HG03460 (cell line): ENCODE results near the gene RAB18.
"Not testable (repeated sequence)": the region's sequence is repeated elsewhere in the genome, so short reads cannot be mapped to it uniquely, and the experiment has no call there.

Source experiments
- ATAC-seq: cut with Tn5 transposase; IDR thresholded peaks from one replicate; pipeline ENCODE4 v1.9.1; 2021; ENCODE audit not compliant: unreplicated experiment

Gene RAB18

GRCh38 chr10:27504007-27504807, at the start of gene RAB18:
RAB18 (plus strand) TSS chr10:27504304; CDS start chr10:27504370, 66 bp downstream.
- peak; percentile 96 for ATAC-seq

- ATAC-seq: no peak
These were observed 49.3 kb upstream of the RAB18 start for GRCh38 chr10:27454837-27455236.

GRCh38 chr10:27457261-27457945, 46.7 kb upstream of the RAB18 start:
- ATAC-seq: no peak

GRCh38 chr10:27457966-27458365, 46.1 kb upstream of the RAB18 start:
- ATAC-seq: no peak

- ATAC-seq: no peak
These were observed 42.8 kb upstream of the RAB18 start for GRCh38 chr10:27461312-27461711.

- ATAC-seq: no peak
These were observed 40.1 kb upstream of the RAB18 start for GRCh38 chr10:27463961-27464360.

GRCh38 chr10:27464993-27465392, 39.1 kb upstream of the RAB18 start:
- ATAC-seq: peak; percentile 50

- not testable (repeated sequence) for ATAC-seq
These were observed 38.5 kb upstream of the RAB18 start for GRCh38 chr10:27465596-27465995.

GRCh38 chr10:27470885-27471284, 33.2 kb upstream of the RAB18 start:
- no peak for ATAC-seq

- no peak for ATAC-seq
These were observed 29.4 kb upstream of the RAB18 start for GRCh38 chr10:27474741-27475140.

- no peak for ATAC-seq
These were observed 25.1 kb upstream of the RAB18 start for GRCh38 chr10:27479016-27479415.

- ATAC-seq: no peak
These were observed 22.6 kb upstream of the RAB18 start for GRCh38 chr10:27481486-27481885.

- no peak for ATAC-seq
These were observed 20.8 kb upstream of the RAB18 start for GRCh38 chr10:27482984-27483956.

- no peak for ATAC-seq
These were observed 18.7 kb upstream of the RAB18 start for GRCh38 chr10:27485368-27485767.

- no peak for ATAC-seq
These were observed 18.1 kb upstream of the RAB18 start for GRCh38 chr10:27485986-27486385.

- ATAC-seq: no peak
These were observed 13.3 kb upstream of the RAB18 start for GRCh38 chr10:27490807-27491206.

- ATAC-seq: no peak
These were observed 9.8 kb upstream of the RAB18 start for GRCh38 chr10:27494116-27494805.

GRCh38 chr10:27496137-27496536, 8.0 kb upstream of the RAB18 start:
- no peak for ATAC-seq

GRCh38 chr10:27500096-27500495, 4.0 kb upstream of the RAB18 start:
- ATAC-seq: no peak

- no peak for ATAC-seq
These were observed 3.2 kb upstream of the RAB18 start for GRCh38 chr10:27500886-27501285.
